ENCODE data around the gene SCAF1.

SCAF1 gene

DNA sequence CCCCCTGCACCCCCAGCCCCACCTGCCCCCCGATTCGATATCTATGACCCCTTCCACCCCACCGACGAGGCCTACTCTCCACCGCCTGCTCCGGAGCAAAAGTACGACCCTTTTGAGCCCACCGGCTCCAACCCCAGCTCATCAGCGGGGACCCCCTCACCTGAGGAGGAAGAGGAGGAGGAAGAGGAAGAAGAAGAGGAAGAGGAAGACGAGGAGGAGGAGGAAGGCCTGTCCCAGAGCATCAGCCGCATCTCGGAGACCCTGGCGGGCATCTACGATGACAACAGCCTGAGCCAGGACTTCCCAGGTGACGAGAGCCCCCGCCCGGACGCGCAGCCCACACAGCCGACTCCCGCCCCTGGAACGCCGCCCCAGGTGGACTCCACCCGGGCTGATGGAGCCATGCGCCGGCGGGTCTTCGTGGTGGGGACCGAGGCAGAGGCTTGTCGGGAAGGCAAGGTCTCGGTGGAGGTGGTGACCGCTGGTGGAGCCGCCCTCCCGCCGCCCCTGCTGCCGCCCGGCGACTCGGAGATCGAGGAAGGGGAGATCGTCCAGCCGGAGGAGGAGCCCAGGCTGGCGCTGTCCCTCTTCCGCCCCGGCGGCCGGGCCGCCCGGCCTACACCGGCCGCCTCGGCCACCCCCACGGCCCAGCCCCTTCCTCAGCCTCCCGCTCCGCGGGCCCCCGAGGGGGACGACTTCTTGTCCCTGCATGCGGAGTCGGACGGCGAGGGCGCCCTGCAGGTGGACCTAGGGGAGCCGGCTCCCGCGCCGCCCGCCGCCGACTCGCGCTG is 9.2 kb downstream of the SCAF1 start:
- no peak for DNase-seq

- DNase-seq: no peak
These were observed 10.0 kb downstream of the SCAF1 start for GRCh38 chr19:49651820-49652550.

- DNase-seq: no peak
These were observed 10.8 kb downstream of the SCAF1 start for GRCh38 chr19:49652551-49653465.

DNA sequence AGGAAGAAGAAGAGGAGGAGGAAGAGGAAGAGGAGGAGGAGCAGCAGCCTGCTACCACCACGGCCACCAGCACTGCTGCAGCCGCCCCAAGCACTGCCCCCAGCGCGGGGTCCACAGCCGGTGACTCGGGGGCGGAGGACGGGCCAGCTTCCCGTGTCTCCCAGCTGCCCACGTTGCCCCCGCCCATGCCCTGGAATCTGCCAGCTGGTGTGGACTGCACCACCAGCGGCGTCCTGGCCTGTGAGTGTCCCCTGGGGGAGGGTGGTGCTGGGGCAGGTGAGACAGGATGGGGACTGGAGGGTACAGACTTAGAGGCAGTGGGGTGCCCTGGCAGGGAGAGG is 11.4 kb downstream of the SCAF1 start:
- DNase-seq: no peak

GRCh38 chr19:49654581-49654980 is 12.6 kb downstream of the SCAF1 start:
- DNase-seq: no peak

- no peak for DNase-seq
These were observed 13.8 kb downstream of the SCAF1 start for GRCh38 chr19:49655570-49656455.

GRCh38 chr19:49656456-49657109 is 14.6 kb downstream of the SCAF1 start:
- no peak for DNase-seq

- no peak for DNase-seq
These were observed 15.6 kb downstream of the SCAF1 start for GRCh38 chr19:49657493-49658138.

- DNase-seq: no peak
These were observed 16.1 kb downstream of the SCAF1 start for GRCh38 chr19:49658139-49658517.

DNA sequence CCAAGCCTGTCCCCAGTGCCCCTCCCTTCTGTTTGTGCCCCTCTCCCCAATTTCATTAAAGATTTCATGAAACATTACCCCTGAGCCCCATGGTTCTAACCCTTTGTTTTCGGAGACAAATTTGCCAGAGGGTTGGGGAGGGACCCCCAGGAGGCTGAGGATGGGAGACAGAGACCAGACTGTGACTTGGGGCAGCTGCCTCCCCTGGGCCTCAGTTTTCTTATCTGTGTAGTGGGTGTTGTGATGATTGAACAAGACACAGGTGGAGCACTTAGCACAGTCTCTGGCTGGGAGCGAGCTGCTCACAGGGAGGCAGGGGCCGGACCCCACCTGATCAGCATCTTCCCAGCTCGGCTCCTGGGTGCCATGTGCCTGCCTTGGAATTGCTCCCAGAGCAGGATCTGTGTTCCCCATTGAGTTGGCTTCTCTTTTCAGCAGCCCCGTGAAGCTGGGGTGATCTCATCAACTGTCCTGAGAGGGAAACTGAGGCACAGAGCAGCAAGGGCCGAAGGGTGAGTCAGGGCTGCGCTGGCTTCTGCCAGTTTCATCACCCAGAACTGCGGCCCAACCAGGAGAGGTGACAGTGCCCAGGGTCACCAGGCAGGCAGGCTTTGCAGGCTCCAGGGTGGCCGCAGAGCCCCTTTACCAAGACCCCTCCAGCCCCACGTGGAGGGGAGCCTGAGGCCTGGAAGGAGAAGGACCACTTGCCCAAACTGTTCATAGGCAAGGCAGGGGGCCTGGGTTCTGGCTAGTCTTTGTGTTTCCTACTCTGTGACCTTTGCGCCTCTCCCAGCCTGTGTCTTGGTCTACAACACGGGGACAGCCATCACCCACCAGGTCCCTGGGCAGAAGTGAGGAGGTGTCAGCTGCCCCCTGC is 16.8 kb downstream of the SCAF1 start:
- no peak for DNase-seq

GRCh38 chr19:49660338-49660961 is 18.4 kb downstream of the SCAF1 start:
- DNase-seq: no peak

- DNase-seq: no peak
These were observed 20.0 kb downstream of the SCAF1 start for GRCh38 chr19:49662011-49662410.

DNA sequence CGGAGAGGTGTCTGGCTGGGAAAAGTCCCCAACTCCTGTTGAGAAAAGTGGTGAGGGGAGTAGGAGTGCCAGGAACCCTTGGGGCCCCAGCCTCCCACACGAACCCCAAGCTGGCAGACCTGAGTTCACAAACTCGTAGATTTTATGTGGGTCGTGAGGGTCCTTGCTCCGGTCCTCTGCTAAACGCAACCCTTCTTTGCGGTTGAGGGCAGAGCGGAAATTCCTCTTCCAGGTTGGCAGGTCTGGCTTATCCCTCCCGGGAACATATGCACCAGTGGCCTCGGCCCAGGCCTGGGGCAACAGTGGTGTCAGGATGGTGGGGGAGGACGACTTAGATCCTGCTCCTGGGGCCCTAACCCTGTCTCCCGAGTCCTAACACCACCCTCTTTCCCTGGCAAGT is 21.2 kb downstream of the SCAF1 start:
- no peak for DNase-seq

GRCh38 chr19:49664171-49665035 is 22.4 kb downstream of the SCAF1 start:
- DNase-seq: peak; percentile 77 to 93 (median 90)

DNA sequence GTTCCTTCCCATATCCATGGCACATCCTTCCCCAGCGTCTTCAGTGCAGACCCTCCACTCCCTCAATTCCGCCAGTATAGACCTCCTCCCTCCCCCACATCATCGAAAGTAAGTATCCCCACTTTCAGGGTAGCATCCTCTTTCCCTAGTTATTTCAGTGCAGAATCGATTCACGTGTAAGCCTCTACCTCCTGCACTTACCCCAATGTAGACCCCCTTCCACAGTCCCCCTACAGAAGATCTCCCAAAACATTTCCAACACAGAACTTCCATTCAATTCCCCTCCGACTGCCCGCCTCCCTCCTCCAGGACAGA is 23.0 kb downstream of the SCAF1 start:
- no peak for DNase-seq

GRCh38 chr19:49665351-49666119 is 23.5 kb downstream of the SCAF1 start, which contains the start of the genes BCL2L12 and IRF3:
BCL2L12 (plus strand) TSS chr19:49665933; CDS start chr19:49666693, 760 bp downstream.
IRF3 (minus strand) TSS chr19:49665857; CDS start chr19:49664838, 1,019 bp downstream.
- DNase-seq: peak; percentile 99

GRCh38 chr19:49666120-49666444 is 24.1 kb downstream of the SCAF1 start:
- DNase-seq: no peak

GRCh38 chr19:49667473-49667872 is 25.5 kb downstream of the SCAF1 start:
- no peak for DNase-seq

All from suppressor macrophage treated with lipopolysaccharide for 1 hour (primary cell).